Measurements from ENCODE around the gene SULT2B1. TPM values are rescaled to one million over a fixed set of nuclear protein-coding genes. Genes with fewer than 3 reads are reported as not detected.

Gene SULT2B1
- total RNA-seq, 4 donors from 2014 or later: 1.0 TPM; not detected in 3

DNA sequence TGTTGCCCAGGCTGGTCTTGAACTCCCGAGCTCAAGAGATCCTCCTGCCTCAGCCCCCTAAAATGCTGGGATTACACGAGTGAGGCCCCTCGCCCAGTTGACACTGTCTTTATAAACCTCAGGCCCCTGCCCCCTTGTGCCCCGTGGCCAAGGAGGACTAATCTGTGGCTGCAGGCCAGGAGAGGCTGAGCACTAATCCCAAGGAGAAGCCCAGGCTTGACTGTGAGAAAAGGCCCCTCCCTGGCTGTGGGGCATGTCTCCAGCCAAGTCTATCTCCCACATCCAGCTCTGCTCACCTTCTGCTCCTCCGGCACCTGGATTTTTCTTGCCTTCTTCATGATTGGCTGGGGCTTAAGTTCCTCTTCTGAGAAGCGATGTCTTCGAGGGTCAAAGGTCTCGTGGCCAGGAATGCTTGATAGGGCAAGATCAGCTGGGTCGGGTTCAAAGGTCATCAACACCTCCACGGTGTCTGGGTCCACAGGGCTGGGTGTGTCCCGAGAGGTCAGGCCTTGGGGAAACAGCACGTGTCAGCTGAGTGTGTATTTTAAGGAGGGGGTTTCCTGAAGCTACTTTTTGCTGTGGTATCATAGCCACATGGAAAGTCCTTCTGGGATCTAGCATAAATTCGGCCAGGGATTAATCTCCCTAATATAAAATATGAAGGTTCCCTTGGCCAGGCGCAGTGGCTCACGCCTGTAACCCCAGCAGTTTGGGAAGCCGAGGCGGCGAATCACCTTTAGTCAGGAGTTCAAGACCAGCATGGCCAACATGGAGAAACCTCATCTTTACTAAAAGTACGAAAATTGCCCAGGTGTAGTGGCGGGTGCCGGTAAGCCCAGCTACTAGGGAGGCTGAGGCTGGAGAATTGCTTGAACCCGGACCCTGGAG lies 81.4 kb downstream of the SULT2B1 start:
- WGBS: 73% methylated on average over 18 of the region's 22 CpGs
- H3K9me3 ChIP-seq: no peaks in the 10 kb centered on the region
- peaks cover 64 to 90% (median 86%) of the 10 kb centered on the region in 4 donors for H3K4me1 ChIP-seq
- intact Hi-C loops (cut with DNase I): no loop called here
- no peak for DNase-seq (ENCODE audit: extremely low spot score)
- peak overlapping the region; percentile 95 to 100 (median 96) for H3K27ac ChIP-seq (replicated peaks in 1 of 4)
- H3K27me3 ChIP-seq: no peaks in the 10 kb centered on the region
- TF ChIP-seq POLR2AphosphoS5 (IDR thresholded peaks at IDR 0.05): no peak
- TF ChIP-seq POLR2A (IDR thresholded peaks at IDR 0.05; ENCODE audit: low read depth): no peak
- TF ChIP-seq CTCF (IDR thresholded peaks at IDR 0.05): no peak
- no peak for TF ChIP-seq EP300 (IDR thresholded peaks at IDR 0.05)
- H3K4me3 ChIP-seq: peak overlapping the region in 3 of 4 donors; percentile 78 to 81 (median 79)
- H3K36me3 ChIP-seq: peaks cover 0 to 35% (median 0%) of the 10 kb centered on the region in 4 donors

DNA sequence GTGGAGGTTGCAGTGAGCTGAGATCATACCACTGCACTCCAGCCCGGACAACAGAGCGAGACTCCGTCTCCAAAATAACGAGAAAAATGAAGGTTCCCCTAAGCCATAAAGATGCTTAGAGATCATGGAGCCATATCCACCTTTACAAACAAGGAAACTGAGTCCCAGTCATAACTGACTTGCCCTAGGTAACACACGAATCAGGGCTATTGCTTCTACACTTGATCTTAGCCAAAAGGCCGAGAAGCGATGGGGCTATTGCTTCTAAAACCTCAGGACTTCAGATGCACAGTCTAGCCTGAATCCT lies 82.0 kb downstream of the SULT2B1 start:
- WGBS: 36% methylated on average over 7 of the region's 7 CpGs
- H3K27me3 ChIP-seq: no peaks in the 10 kb centered on the region
- intact Hi-C loops (cut with DNase I): no loop called here
- peak overlapping the region; percentile 63 to 81 (median 78) for H3K4me3 ChIP-seq
- peak overlapping the region; percentile 95 to 100 (median 96) for H3K27ac ChIP-seq (replicated peaks in 1 of 4)
- H3K4me1 ChIP-seq: peaks cover 69 to 92% (median 89%) of the 10 kb centered on the region in 4 donors
- DNase-seq (ENCODE audit: extremely low spot score): no peak
- TF ChIP-seq POLR2AphosphoS5 (IDR thresholded peaks at IDR 0.05) (no peak), EP300 (IDR thresholded peaks at IDR 0.05) (no peak), POLR2A (IDR thresholded peaks at IDR 0.05; ENCODE audit: low read depth) (no peak), CTCF (IDR thresholded peaks at IDR 0.05) (no peak)
- peaks cover 0 to 31% (median 0%) of the 10 kb centered on the region in 4 donors for H3K36me3 ChIP-seq
- H3K9me3 ChIP-seq: no peaks in the 10 kb centered on the region

- Histone ChIP-seq H3K36me3 (peaks cover 0 to 25% (median 0%) of the 10 kb centered on the region in 4 donors), H3K4me3 (peak overlapping the region; percentile 63 to 81 (median 78)), H3K27ac (replicated peaks in 1 of 4) (peak overlapping the region; percentile 95 to 100 (median 96)), H3K9me3 (no peaks in the 10 kb centered on the region), H3K4me1 (peaks cover 67 to 88% (median 86%) of the 10 kb centered on the region in 4 donors), H3K27me3 (no peaks in the 10 kb centered on the region)
- intact Hi-C loops (cut with DNase I): no loop called here
- WGBS: 6% methylated on average over 23 of the region's 37 CpGs
- TF ChIP-seq POLR2AphosphoS5 (IDR thresholded peaks at IDR 0.05): peak; percentile 85 to 99
- TF ChIP-seq CTCF (IDR thresholded peaks at IDR 0.05): peak in 1 of 3 experiments; percentile 33
- TF ChIP-seq EP300 (IDR thresholded peaks at IDR 0.05): no peak
- peak; percentile 27 for TF ChIP-seq POLR2A (IDR thresholded peaks at IDR 0.05; ENCODE audit: low read depth)
- DNase-seq (ENCODE audit: extremely low spot score): peak; percentile 98
Observed at GRCh38 chr19:48634424-48635262, 82.7 kb downstream of the SULT2B1 start.

GRCh38 chr19:48635263-48635965 lies 83.4 kb downstream of the SULT2B1 start:
- TF ChIP-seq EP300 (IDR thresholded peaks at IDR 0.05) (no peak), CTCF (IDR thresholded peaks at IDR 0.05) (no peak), POLR2AphosphoS5 (IDR thresholded peaks at IDR 0.05) (peak; percentile 68 to 90)
- peak overlapping the region; percentile 63 to 81 (median 78) for H3K4me3 ChIP-seq
- H3K36me3 ChIP-seq: peaks cover 0 to 19% (median 0%) of the 10 kb centered on the region in 4 donors
- peak overlapping the region; percentile 95 to 100 (median 96) for H3K27ac ChIP-seq (replicated peaks in 1 of 4)
- H3K4me1 ChIP-seq: peaks cover 59 to 85% (median 78%) of the 10 kb centered on the region in 4 donors
- intact Hi-C loops (cut with DNase I): no loop called here
- H3K9me3 ChIP-seq: no peaks in the 10 kb centered on the region
- DNase-seq (ENCODE audit: extremely low spot score): no peak
- no peaks in the 10 kb centered on the region for H3K27me3 ChIP-seq
- 2% methylated on average over 8 of the region's 67 CpGs for WGBS

Measured in esophagus muscularis mucosa (tissue), 4 donors.